HEK293 (cell line): ENCODE results near the gene VPS35L.

Source experiments
- BCL11A ChIP-seq: fragments of 450-650 bp; formaldehyde crosslinking; IDR thresholded peaks from 2 replicates; pipeline ENCODE4 v1.5.1; 2016; ENCODE audit warnings: low read depth, missing biosample characterization, missing genetic modification characterization
- CTCF ChIP-seq: fragments of 450-650 bp; formaldehyde crosslinking; IDR thresholded peaks from 2 replicates; pipeline ENCODE4 v1.5.1; 2016; ENCODE audit warnings: missing biosample characterization, missing genetic modification characterization
- GLIS1 ChIP-seq: fragments of 450-650 bp; formaldehyde crosslinking; IDR thresholded peaks from 2 replicates; pipeline ENCODE4 v1.5.1; 2016; ENCODE audit warnings: missing biosample characterization, missing genetic modification characterization
- GLIS2 ChIP-seq: fragments of 450-650 bp; formaldehyde crosslinking; IDR thresholded peaks from 2 replicates; pipeline ENCODE4 v1.5.1; 2016; ENCODE audit warnings: missing biosample characterization, missing genetic modification characterization
- PBX3 ChIP-seq: sonication (generic); formaldehyde crosslinking; IDR thresholded peaks from 2 replicates; pipeline ENCODE4 v1.8.1; 2022; ENCODE audit warnings: mild to moderate bottlenecking, moderate library complexity, missing genetic modification reagents
- REST ChIP-seq: fragments of 450-650 bp; formaldehyde crosslinking; IDR thresholded peaks from 2 replicates; pipeline ENCODE4 v1.5.1; 2016; ENCODE audit warnings: missing biosample characterization, missing genetic modification characterization
- ZNF174 ChIP-seq: fragments of 450-650 bp; formaldehyde crosslinking; IDR thresholded peaks from 2 replicates; pipeline ENCODE4 v1.5.0; 2017; ENCODE audit warnings: missing biosample characterization, mild to moderate bottlenecking, missing genetic modification characterization
- ZNF175 ChIP-seq: fragments of 450-650 bp; formaldehyde crosslinking; IDR thresholded peaks from 2 replicates; pipeline ENCODE4 v1.5.1; 2016; ENCODE audit warnings: missing biosample characterization, missing genetic modification characterization
- ZNF274 ChIP-seq, 2 experiments: fragments of 200-500 bp in 1 of 2; fragments of 450-650 bp in 1 of 2; sonication (Bioruptor generic) in 1 of 2; formaldehyde crosslinking in 1 of 2; IDR thresholded peaks; 2 replicates each; pipeline versions ENCODE4 v1.5.1 to v1.6.1; 2014 to 2016; ENCODE audit warnings: borderline replicate concordance in 1 of 2, inconsistent platforms in 1 of 2, low read length in 1 of 2, missing biosample characterization in 1 of 2, missing genetic modification characterization in 1 of 2
- ZNF530 ChIP-seq: fragments of 450-650 bp; formaldehyde crosslinking; IDR thresholded peaks from 2 replicates; pipeline ENCODE4 v1.5.1; 2016; ENCODE audit warnings: low read depth, missing biosample characterization, missing genetic modification characterization

GRCh38 chr16:19701091-19701490 lies 145.6 kb downstream of the VPS35L start:
- TF ChIP-seq CTCF (no peak), BCL11A (tag by site-specific recombination) (no peak), REST (tag by site-specific recombination) (no peak), ZNF530 (tag by site-specific recombination) (no peak), PBX3 (CRISPR knock-in tag) (no peak), ZNF174 (no peak), ZNF274 (IDR thresholded peaks at IDR 0.05; ENCODE audit: low read length) (no peak), ZNF274 (tag by site-specific recombination; IDR thresholded peaks at IDR 0.05; ENCODE audit: borderline replicate concordance) (no peak), GLIS1 (tag by site-specific recombination) (no peak), ZNF175 (tag by site-specific recombination) (no peak), GLIS2 (no peak)
